GM21576 (cell line): Measurements from ENCODE around the gene PRRC2B.
"Not testable (repeated sequence)": the region's sequence is repeated elsewhere in the genome, so short reads cannot be mapped to it uniquely, and the experiment has no call there.

Source experiments
- ATAC-seq: cut with Tn5 transposase; IDR thresholded peaks from one replicate; pipeline ENCODE4 v1.9.1; 2021; ENCODE audit warnings: mild to moderate bottlenecking, moderate library complexity; ENCODE audit not compliant: unreplicated experiment

The PRRC2B gene

DNA sequence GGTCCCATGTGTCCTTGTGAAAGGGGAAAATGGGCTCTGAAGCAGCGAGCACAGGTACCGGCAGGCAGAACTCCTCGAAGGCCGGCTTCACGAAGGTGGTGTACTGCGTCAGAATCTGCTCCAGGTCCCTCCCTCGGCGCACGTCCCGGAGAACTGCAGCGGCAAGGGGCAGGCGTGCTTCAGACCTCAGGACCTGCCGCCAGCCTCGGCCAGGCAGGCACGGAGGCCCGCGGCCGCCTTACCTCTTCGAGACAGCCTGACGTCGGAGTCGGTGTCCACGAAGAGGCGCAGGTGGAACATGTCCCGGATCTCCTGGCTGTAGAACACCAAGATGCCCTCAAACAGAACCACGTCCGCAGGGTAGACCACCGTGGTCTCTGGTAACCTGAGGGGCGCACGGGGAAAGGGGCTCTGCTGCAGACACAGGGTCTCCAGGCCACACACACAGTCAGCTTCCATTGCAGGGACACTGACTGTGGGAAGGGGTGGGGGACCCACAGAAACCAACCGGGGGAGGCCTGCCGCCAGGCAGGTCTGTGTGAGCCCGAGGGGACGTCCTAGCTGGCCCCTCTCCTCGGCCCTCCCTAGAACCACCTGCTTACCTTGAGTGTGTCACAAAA is 135.1 kb downstream of the PRRC2B start:
- no peak for ATAC-seq

DNA sequence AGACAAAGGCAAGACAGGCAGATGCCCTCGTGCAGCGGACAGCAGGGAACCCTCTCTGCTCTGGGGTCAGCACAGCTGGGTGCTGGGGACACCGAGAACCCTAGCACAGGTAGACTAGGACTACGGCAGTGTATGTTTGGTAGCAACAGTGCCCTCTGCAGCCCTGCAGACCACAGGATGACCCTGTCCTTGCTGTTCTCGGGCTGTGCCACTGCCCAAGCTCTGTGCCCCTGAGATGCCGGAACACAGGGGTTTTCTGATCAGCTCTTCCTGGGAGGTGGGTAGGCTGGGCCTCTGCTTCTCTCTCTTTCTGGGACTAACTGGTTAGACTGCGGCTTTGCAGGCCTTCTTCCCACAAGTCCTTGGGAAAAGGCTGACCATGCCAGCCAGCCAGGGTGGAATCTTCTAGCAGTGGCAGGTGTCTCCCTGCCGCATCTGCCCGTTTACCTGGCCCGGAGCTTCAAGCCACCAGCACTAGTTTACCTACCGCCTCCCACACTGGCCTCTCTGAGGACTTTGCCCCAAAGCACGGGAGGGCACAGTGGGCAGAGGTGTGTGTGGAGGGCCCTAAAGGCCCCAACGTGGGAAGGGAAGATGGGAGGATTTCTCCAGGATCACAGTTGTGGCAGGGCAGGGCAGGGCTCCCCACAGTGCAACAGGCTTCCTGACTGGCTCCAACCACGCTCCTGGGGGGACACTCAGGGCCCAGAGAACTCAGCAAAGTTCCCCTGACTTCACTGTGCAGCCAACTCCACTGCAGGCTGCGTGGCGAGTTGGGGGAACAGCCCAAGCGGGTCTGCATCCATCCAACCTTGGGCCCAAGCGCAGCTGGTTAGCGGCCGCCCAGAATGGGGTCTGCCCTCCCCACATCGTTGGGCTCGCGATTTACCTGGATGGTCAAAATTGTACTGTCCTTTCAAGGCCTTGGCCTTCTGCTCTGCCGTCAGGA is 136.0 kb downstream of the PRRC2B start:
- no peak for ATAC-seq

- ATAC-seq: peak; percentile 15
Measured at GRCh38 chr9:131530546-131530919, 136.6 kb downstream of the PRRC2B start.

DNA sequence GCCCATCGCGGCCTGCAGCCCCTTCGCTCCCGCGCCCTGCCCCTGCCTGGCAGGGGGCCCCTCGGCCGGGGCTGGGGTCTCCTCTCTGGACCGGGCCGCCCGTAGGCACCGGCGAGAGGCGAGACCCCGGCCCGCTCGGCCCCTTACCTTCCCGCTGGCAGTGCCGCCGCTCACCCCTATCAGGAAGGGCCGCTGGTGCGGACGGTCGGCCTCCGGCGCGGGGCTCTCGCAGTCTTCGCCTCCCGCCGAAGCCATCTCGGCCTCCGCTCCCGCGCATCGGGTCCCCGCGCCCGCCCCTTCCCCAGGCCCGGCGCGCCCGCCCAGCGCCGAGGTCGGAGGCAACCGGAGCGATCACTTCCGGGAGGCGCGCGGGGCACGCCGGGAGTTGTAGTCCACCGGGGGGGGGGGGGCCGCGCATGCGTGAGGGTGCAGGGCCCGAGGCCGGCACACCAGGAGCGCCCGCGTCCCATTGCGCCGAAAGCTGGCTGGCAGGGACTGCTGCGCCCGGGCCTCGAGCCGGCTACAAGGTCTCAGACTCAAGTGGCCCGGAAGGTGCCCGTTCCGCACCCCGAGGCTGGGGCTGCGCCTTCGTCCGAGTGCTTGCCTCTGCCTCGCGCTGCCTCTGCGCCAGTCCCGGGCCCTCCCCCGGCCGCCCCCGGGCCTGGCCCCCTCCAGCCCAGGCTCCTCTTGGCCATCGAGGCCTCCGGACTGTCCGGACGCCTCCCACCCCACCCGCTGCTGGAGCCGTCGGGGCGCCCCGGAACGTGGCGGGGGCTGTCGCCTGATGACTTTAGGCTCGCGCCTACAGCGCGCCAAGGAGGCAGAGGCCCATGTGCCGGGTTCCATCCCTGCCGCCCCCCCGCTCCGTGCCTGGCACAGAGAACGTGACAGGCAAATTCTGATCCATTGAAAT is 137.3 kb downstream of the PRRC2B start, which contains the start of gene UCK1:
UCK1 (minus strand) TSS at position 344 of the 913 bp plus-strand sequence; CDS start at position 255, 89 bp downstream.
- peak; percentile 76 for ATAC-seq

DNA sequence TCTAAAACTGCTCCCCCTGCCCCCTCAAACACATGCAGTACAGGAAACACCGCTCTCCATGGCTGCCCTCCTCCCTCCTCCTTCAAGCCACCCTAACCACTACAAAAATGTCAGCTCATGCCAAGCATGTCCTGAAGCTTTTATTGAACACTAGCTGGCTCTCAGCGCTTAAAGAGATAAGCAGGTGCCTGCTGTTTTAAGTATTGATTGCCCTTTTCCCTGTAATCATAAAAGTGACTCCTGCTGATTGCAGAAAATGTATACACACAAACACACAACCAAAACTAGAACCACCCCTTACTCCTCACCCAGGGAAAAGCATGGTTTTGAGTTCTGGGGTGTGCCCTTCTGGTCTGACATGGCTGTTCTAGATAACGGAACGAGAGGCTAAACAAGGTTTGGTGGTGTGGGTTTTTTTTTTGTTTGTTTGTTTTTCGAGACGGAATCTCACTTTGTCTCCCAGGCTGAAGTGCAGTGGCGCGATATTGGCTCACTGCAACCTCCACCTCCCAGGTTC is 140.9 kb downstream of the PRRC2B start:
- no peak for ATAC-seq

- ATAC-seq: no peak
Measured at GRCh38 chr9:131537946-131538345, 144.1 kb downstream of the PRRC2B start.

DNA sequence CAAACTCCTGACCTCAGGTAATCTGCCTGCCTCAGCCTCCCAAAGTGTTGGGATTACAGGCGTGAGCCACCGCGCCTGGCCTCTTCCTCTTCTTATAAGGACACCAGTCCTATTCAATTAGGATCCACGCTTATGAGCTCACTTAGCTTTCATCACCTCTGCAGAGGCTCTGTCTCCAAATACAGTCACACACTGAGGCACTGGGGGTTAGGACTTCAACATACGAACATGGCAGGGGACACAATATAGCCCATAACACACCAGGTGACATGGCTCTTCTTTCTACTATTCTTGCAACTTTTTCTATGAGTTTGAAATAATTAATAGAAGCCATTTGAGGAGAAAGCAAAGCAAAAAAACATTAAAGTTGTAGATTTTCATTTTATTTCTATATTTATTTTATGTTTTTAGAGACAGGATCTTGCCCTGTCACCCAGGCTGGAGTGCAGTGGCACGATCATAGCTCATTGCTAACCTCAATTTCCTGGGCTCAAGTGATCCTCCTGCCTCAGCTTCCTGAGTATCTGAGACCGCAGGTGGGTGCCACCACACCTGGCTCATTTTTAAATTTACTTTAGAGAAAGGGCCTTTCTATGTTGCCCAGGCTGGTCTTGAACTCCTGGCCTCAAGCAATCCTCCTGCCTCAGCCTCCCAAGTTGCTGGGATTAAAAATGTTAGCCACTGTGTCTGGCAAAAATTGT is 145.5 kb downstream of the PRRC2B start:
- no peak for ATAC-seq

DNA sequence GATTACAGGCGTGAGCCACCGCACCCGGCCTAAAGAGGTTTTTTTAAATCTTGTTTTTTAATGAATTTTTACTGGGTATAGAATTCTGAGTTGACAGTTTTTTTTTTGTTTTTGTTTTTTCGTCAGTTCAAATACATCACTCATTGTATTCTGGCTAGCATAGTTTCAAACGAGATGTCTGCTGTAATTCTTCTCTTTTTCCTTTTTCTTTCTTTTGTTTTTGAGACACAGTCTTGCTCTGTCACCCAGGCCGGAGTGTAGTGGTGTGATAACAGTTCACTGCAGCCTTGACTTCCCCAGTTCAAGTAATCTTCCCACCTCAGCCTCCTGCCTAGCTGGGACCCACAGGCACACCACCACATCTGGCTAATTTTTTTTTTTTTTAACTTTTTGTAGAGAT is 149.3 kb downstream of the PRRC2B start:
- ATAC-seq: no peak

DNA sequence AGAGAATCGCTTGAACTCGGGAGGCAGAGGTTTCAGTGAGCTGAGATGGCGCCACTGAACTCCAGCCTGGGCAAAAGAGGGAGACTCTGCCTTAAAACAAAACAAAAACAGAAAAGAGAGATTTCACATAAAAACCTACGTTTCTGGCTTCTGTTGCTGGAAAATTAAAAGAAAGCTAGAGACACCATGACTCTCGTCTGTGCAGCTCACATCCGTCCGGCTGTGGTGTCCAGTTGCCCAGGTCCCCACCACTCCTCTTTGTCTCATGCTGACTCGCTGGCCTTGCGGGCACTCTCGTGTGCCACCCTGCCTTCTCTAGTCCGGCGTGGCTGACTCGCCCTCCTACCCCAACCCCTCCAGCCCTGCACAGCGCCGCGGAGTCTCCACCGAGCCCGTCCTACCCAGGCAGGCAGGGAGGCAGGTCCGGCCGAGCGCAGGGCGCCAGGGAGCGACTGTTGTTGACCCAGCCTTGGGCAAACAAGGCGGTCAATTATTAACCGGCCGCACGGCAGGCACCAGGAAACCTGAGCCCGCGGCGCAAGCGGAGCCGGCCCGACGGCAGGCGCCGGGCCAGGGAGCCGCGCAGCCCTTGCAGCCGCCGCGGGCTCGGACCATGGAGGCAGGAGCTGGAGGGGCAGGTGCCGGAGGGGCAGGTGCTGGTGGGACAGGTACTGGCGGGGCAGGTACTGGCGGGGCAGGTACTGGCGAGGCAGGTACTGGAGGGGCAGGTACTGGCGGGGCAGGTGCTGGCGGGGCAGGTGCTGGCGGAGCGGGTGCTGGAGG is 151.3 kb downstream of the PRRC2B start, which contains the start of gene PRRT1B:
PRRT1B (plus strand) TSS at position 521 of the 783 bp plus-strand sequence; CDS start at position 614, 93 bp downstream.
- ATAC-seq: no peak

GRCh38 chr9:131545786-131546335 is 152.0 kb downstream of the PRRC2B start:
- ATAC-seq: no peak

- no peak for ATAC-seq
Measured at GRCh38 chr9:131546336-131547084, 152.6 kb downstream of the PRRC2B start.

DNA sequence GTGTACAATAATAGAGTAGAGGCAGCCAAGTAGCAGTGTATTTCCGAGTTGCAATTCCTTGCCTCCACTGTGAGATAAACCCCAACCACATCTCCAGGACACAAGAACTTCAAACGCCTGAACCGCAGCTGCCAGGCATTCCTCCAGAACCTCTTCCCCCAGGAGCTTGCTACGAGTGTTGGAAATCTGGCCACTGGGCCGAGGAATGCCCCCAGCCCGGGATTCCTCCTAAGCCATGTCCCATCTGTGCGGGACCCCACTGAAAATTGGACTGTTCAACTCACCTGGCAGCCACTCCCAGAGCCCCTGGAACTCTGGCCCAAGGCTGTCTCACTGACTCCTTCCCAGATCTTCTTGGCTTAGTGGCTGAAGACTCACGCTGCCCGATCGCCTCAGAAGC is 155.3 kb downstream of the PRRC2B start:
- ATAC-seq: not testable (repeated sequence)
